IPS DF 6.9 (cell line): ENCODE results near the gene PLIN3.
"Not testable (repeated sequence)": the region's sequence is repeated elsewhere in the genome, so short reads cannot be mapped to it uniquely, and the experiment has no call there.

ENCODE experiments used
- DNase-seq: peaks from one replicate; pipeline ENCODE4 v3.0.0-alpha.2; 2013; ENCODE audit warnings: low read depth, low spot score
- H3K27ac ChIP-seq: one replicate; pipeline ENCODE4 v1.5.1; 2013; ENCODE audit warnings: low read length, control low read depth
- H3K27me3 ChIP-seq: 2 replicates; pipeline ENCODE4 v1.6.1; 2013; ENCODE audit warnings: mild to moderate bottlenecking, low read length; ENCODE audit not compliant: control insufficient read depth, insufficient read depth
- H3K36me3 ChIP-seq: 2 replicates; pipeline ENCODE4 v1.6.1; 2013; ENCODE audit warnings: low read length; ENCODE audit not compliant: control insufficient read depth, insufficient read depth
- H3K4me1 ChIP-seq: 2 replicates; pipeline ENCODE4 v1.6.1; 2013; ENCODE audit warnings: low read length; ENCODE audit not compliant: control insufficient read depth, insufficient read depth
- H3K4me3 ChIP-seq: 2 replicates; pipeline ENCODE4 v1.5.1; 2013; ENCODE audit warnings: mild to moderate bottlenecking, low read length
- H3K9me3 ChIP-seq: 2 replicates; pipeline ENCODE4 v1.6.1; 2013; ENCODE audit warnings: low read length, inconsistent platforms; ENCODE audit not compliant: control insufficient read depth, insufficient read depth
- WGBS: extraction: QIAGEN DNeasy Blood & Tissue Kit; methylation state at CpG from one replicate; pipeline ENCODE4 v1.1.7; 2013; ENCODE audit warnings: mixed read lengths, missing lambda C conversion rate; ENCODE audit not compliant: insufficient read length, insufficient coverage; 5-methylcytosine and 5-hydroxymethylcytosine counted together

Gene PLIN3

DNA sequence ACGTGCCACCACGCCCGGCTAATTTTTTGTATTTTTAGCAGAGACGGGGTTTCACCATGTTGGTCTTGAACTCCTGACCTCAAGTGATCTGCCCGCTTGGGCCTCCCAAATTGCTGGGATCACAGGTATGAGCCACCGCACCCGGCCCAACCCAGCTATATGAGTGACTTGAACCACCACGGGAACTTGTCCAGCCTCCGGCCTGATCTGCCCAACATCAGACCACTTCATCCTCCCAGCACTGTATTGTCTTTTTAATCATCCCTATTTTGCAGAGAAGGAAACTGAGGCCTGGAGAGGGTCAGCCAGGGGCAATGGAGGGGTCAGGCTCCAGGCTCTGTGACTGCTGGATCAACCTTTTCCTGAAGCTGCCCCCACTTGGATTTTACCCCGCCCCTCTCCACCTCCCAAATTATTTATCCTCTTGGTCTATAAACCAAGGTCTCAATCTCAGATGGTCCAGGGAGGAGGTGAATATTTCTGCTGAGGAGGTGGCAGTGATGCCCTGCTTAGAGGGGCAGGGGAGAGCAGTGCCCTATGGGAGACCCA, 893 bp upstream of the PLIN3 start:
- no peak for DNase-seq
- WGBS: no CpG with 5 or more reads among the region's 10 CpGs
- Histone ChIP-seq H3K4me1 (no peaks in the 10 kb centered on the region), H3K4me3 (no peak overlapping the region), H3K9me3 (no peaks in the 10 kb centered on the region), H3K27me3 (no peaks in the 10 kb centered on the region), H3K27ac (no peak overlapping the region), H3K36me3 (no peaks in the 10 kb centered on the region)

DNA sequence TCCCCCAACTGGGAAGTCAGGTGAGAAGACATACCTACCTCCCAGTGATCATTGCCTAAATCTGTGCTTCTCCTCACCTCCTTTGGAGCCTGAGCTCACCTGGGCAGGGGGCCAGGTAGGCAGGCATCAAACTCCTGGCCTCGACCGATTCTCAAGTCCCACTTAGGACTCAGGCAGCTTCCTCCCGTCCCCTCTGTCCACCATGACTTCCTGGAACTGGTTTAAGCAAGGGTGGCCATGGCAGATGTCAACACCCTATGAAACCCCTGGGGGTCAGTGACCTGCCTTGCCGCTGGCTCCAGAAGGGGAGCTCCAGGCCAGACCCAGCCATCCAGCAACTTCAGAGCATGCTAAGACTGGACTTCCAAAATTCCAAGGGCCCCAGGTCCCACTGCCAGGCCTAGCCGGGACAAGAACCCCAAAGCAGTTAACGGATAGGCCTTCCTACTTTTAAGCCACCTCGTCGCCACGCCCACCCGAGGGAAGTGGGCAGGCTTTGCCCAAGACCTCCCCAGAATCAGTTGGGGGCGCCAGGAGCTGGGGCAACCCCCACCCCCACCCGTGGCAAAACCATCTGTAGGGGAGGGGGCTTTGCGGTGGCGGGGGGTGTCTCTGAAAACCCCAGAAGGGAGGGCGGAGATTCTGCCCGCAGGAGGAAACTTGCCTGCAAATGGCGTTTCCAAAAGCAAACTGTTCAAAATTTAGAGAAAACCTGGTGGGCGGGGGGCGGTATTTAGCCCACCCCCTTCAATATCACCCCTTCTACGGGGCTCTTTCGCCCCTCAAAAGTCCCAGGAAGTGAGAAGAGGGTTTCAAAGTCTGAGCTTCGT, 657 bp downstream of the PLIN3 start:
- H3K4me1 ChIP-seq: no peaks in the 10 kb centered on the region
- H3K27ac ChIP-seq: no peak overlapping the region
- H3K9me3 ChIP-seq: no peaks in the 10 kb centered on the region
- peaks cover 2% of the 10 kb centered on the region; the same call in 1 of the 2 replicates for H3K36me3 ChIP-seq
- H3K4me3 ChIP-seq: peak overlapping the region; percentile 64; the same call in 1 of the 2 replicates
- DNase-seq: no peak
- WGBS: no CpG with 5 or more reads among the region's 22 CpGs
- H3K27me3 ChIP-seq: no peaks in the 10 kb centered on the region

DNA sequence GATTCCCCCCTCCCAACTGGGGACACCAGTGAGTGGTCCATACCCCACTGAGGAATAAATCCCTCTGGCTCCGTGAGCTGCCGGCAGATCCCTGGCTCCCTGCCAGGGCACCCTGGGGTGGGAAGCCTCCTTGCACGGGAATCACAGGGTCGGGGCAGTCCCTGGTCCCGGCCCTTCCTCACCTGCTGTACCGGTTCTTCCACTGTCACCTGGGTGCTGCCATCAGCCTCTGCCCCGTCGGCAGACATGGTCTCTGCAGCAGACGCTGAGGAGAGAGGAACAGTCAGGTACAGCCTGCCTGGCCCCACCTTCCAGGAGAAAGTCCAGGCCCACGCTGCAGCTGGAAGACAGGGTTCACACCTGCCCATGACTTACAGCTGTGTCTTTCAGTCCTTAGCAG, 6.3 kb downstream of the PLIN3 start:
- peaks cover 17% of the 10 kb centered on the region for H3K36me3 ChIP-seq
- no CpG with 5 or more reads among the region's 10 CpGs for WGBS
- H3K27ac ChIP-seq: no peak overlapping the region
- no peaks in the 10 kb centered on the region; the same call in 1 of the 2 replicates for H3K4me1 ChIP-seq
- no peak overlapping the region for H3K4me3 ChIP-seq
- H3K9me3 ChIP-seq: no peaks in the 10 kb centered on the region
- no peaks in the 10 kb centered on the region for H3K27me3 ChIP-seq
- DNase-seq: no peak

DNA sequence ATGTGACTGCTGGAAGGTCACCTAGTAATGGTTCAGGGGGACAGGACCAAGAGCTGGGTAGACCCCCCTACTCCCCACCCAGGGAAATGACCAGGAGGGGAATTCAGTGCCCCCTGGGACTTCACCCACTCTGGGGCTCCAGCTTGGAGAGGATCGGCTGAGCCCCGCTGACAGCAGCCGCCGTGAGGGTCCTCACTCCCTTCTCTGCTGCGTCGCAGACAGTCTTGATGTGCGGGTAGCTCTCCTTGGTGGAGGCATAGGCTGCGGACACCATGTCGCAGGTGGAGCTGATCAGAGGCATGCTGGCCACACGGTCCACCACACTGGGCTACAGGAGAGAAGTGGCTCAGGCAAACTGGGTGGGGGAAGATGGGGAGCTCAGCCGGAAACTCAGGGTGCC, 7.8 kb downstream of the PLIN3 start:
- H3K27me3 ChIP-seq: no peaks in the 10 kb centered on the region
- no peaks in the 10 kb centered on the region; the same call in 1 of the 2 replicates for H3K4me1 ChIP-seq
- no peaks in the 10 kb centered on the region for H3K9me3 ChIP-seq
- H3K36me3 ChIP-seq: peaks cover 20% of the 10 kb centered on the region
- DNase-seq: no peak
- H3K27ac ChIP-seq: no peak overlapping the region
- WGBS: no CpG with 5 or more reads among the region's 11 CpGs
- H3K4me3 ChIP-seq: no peak overlapping the region

DNA sequence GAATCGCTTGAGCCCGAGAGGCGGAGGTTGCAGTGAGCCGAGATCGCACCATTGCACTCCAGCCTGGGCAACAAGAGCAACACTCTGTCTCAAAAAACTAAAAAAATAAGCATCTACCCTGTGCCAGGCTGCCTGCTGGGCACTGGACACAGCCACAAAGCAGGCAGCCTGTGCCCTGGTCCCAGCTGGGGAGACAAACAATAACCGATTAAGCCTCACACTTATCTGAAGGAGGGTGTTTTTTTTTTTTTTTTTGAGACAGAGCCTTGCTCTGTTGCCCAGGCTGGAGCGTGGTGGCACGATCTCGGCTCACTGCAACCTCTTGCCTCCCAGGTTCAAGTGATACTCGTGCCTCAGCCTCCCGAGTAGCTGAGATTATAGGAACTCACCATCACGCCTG, 11.0 kb downstream of the PLIN3 start:
- H3K9me3 ChIP-seq, H3K27me3 ChIP-seq, DNase-seq, H3K4me3 ChIP-seq, H3K4me1 ChIP-seq, H3K27ac ChIP-seq: not testable (repeated sequence)
- peaks cover 18% of the 10 kb centered on the region for H3K36me3 ChIP-seq
- no CpG with 5 or more reads among the region's 12 CpGs for WGBS

DNA sequence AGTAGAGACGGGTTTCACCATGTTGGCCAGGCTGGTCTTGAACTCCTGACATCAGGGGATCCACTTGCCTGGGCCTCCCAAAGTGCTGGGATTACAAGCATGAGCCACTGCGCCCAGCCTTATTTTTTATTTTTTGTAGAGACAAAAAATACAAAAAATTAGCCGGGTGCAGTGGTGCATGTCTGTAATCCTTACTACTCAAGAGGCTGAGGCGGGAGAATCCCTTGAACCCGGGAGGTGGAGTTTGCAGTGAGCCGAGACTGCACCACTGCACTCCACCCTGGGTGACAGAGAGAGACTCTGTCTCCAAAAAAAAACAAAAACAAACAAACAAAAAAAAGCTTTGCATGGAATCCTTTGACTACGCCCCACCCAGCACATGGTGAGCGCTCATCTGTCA, 14.0 kb downstream of the PLIN3 start:
- not testable (repeated sequence) for DNase-seq, H3K9me3 ChIP-seq, H3K27me3 ChIP-seq, H3K4me1 ChIP-seq, H3K4me3 ChIP-seq, H3K27ac ChIP-seq
- peaks cover 11% of the 10 kb centered on the region for H3K36me3 ChIP-seq
- WGBS: no CpG with 5 or more reads among the region's 8 CpGs

DNA sequence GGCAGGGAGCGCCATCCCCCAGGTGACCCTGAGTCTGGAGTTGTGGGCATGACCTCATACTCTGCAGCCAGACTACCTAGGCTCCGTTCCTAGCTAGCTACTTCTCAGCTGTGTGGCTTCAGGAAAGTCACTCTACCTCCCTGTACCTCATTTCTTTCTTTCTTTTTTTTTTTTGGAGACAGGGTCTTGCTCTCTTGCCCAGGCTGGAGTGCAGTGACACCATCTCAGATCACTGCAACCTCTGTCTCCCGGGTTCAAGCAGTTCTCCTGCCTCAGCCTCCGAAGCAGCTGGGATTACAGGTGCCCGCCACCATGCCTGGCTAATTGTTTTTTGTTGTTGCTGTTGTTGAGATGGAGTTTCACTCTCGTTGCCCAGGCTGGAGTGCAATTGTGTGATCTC, 15.0 kb downstream of the PLIN3 start:
- Histone ChIP-seq H3K4me1 (no peaks in the 10 kb centered on the region; the same call in 1 of the 2 replicates), H3K4me3 (no peak overlapping the region), H3K27ac (no peak overlapping the region), H3K36me3 (peaks cover 14% of the 10 kb centered on the region), H3K27me3 (no peaks in the 10 kb centered on the region), H3K9me3 (no peaks in the 10 kb centered on the region)
- WGBS: no CpG with 5 or more reads among the region's 6 CpGs
- DNase-seq: no peak

DNA sequence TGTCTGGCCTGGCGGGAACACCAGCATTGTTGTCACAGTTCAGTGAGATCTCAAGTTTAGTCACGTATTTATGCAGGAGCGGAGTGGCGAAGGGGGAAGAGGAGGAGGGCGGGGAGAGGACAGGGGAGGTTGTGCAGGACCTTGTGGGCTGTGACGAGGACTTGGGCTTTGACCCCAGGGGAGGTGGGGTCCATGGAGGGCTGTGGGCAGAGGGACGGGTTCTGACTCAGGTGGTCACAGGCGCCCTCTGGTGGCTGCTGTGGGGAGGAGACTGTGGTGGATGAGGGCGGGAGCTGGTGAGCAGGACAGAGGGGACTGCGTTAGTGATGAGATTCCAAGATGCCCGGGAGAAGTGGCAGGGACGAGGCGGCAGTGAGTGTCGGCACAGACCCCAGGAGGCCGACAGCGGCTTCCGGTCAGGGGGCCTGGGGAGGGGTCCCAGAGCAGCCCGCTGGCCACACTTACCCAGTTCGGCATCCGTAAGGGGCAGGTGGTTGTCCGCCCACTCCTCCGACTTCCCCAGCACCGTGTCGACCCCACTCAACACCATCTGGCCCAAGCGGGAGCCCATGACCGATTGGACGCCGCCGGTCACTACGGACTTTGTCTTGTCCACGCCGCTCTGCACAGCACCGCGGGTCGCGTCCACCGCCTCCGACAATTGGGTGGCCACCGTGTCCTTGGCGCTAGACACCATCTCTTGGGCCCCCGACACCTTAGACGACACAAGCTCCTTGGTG, 15.7 kb downstream of the PLIN3 start:
- no peak overlapping the region for H3K4me3 ChIP-seq
- H3K27me3 ChIP-seq: no peaks in the 10 kb centered on the region
- H3K9me3 ChIP-seq: no peaks in the 10 kb centered on the region
- no CpG with 5 or more reads among the region's 42 CpGs for WGBS
- no peaks in the 10 kb centered on the region; the same call in 1 of the 2 replicates for H3K4me1 ChIP-seq
- H3K27ac ChIP-seq: no peak overlapping the region
- peaks cover 12% of the 10 kb centered on the region for H3K36me3 ChIP-seq
- peak; percentile 68 for DNase-seq

DNA sequence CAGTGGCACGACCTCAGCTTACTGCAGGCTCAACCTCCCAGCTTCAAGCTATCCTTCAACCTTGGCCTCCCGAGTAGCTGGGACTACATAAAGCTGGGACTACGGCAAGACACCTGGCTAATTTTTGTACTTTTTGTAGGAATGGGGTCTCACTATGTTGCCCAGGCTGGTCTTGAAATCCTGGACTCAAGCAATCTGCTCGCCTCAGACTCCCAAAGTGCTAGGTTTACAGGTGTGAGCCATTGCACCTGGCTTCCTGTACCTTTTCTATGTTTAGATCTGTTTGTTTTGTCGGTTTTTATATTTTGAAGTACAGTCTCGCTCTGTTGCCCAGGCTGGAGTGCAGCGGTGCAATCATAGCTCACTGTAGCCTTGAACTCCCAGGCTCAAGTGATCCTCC, 18.4 kb downstream of the PLIN3 start:
- DNase-seq: no peak
- Histone ChIP-seq H3K4me3 (no peak overlapping the region), H3K27me3 (no peaks in the 10 kb centered on the region), H3K27ac (no peak overlapping the region), H3K36me3 (peaks cover 14% of the 10 kb centered on the region), H3K4me1 (no peaks in the 10 kb centered on the region; the same call in 1 of the 2 replicates), H3K9me3 (no peaks in the 10 kb centered on the region)
- no CpG with 5 or more reads among the region's 7 CpGs for WGBS

DNA sequence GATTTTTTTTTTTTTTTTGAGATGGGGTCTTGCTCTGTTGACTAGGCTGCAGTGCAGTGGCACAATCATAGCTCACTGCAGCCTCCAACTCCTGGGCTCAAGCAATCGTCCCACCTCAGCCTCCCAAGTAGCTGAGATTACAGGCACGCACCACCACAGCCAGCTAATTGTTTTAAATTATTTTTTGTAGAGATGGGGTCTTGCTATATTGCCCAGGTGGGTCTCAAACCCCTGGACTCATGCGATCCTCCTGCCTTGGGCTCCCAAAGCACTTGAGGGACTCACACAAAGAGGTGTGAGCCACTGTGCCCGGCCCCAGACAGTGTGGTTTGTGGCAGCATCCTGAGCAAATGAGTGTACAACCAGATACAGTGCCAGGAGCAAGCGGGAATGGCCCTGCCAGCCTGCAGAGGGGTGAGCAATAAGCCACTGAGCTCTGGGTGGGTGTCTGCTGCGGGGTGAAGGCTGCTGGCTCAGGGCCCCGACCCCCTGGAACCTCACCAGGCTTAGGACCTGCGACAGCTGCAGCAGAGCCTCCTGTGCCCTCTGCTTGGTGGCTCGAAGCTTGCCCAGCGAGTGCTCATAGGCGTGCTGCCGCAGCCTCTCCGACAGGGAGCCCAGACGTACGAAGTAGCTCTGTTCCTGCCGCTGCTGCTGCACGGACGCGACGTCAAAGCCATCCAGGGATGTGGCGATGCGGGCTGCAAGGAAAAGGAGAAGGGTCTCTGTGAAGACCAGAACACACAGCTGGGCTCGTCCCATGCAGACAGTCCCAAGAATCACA, 20.1 kb downstream of the PLIN3 start:
- no peak overlapping the region for H3K4me3 ChIP-seq
- no peak overlapping the region for H3K27ac ChIP-seq
- no peaks in the 10 kb centered on the region; the same call in 1 of the 2 replicates for H3K4me1 ChIP-seq
- no CpG with 5 or more reads among the region's 23 CpGs for WGBS
- H3K36me3 ChIP-seq: peaks cover 14% of the 10 kb centered on the region
- no peak for DNase-seq
- no peaks in the 10 kb centered on the region for H3K9me3 ChIP-seq
- no peaks in the 10 kb centered on the region for H3K27me3 ChIP-seq
